Measurements from ENCODE around the gene ZBTB3. TPM values are rescaled to one million over a fixed set of nuclear protein-coding genes. Genes with fewer than 3 reads are reported as not detected.
A peak's percentile ranks its signal among the peaks of the same experiment; 100 is the strongest.

Gene ZBTB3
- polyA plus RNA-seq (2013, experiment 1 of 2), result 5.1 TPM
- 5.3 TPM for polyA plus RNA-seq (2013, experiment 2 of 2)

DNA sequence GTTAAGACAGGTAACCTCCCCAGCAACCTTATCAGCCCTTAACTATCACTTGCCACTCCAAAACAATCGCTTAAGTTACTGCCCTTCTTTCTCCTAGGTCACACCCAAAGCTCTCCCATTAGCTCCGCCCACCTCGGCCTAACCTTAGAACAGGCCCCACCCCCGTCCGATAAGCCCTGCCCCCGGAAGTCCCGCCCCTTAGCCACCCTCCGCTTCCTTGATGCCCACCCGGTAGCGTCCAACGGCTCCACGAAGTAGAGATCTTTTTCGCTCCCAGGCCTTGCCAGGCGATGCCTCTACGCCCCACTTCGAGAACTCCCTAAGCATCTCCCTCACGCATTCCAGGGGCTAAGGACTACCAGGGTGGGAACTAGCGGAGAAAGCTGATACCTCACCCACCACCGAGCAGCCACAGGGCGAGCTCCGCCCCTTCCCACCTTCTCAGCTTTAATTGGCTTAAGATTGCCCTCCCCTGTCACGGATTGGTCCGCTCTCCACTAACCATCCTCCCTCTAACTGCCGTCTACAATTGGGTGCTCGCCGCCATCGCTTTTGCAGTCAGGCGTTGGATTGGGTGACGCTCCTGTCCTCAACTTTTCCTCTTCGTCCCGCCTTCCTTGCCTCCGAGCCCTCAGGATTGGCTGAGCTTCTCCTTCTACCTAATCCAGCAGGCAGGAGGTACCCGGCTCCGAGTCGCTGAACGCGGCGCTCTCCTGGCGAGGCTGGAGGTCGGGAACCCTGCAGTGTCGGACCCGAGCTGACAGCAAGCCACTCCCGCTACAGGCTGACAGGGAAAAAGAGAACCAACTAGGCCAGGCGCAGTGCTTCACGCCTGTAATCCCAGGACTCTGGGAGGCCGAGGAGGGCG, at the start of gene ZBTB3:
Gene ZBTB3 (minus strand): TSS at position 425 of the 868 bp plus-strand sequence. CDS start 496 bp downstream, outside the sequence.
- peak within 1 kb of the TSS; percentile 69 for H3K4me3 ChIP-seq (ENCODE audit: extremely low read depth, insufficient read depth, low read length, poor library complexity, severe bottlenecking)
- no peaks in the 10 kb centered on the region for H3K9me3 ChIP-seq (ENCODE audit: control insufficient read depth, low read length)
- H3K4me1 ChIP-seq (ENCODE audit: control insufficient read depth, insufficient read depth, low read length, poor library complexity, severe bottlenecking), result peaks cover 9% of the 10 kb centered on the region
- 1 to 2% methylated on average over 36 to 44 of the region's 47 CpGs for WGBS, 2 experiments (ENCODE audit: insufficient coverage in 2 of 2)
- H3K36me3 ChIP-seq (ENCODE audit: control insufficient read depth, insufficient read depth, low read length), result peaks cover 13% of the 10 kb centered on the region
- peak within 1 kb of the TSS; percentile 77 for H3K27ac ChIP-seq (ENCODE audit: low read depth, low read length, severe bottlenecking)

DNA sequence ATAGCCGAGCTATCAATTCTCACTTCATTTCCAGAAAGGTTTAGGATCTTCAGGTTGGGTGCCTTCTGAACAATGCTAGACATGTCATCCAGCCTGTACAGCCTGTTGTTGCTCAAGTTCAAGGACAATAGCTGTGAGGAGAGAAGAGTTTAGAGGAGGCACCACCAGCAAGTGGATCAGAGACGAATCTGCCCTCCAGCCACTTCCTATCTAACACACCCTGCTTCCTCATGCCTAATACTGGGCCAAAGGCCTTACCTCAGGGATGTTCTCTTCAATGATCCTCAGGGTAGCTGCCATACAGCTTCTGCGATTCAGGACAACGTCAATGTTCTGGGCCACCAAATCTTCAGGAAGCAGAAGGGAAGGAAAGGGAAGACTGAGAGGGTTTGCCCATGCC, 47.1 kb upstream of the ZBTB3 start:
- peaks cover 75% of the 10 kb centered on the region for H3K36me3 ChIP-seq (ENCODE audit: control insufficient read depth, insufficient read depth, low read length)

DNA sequence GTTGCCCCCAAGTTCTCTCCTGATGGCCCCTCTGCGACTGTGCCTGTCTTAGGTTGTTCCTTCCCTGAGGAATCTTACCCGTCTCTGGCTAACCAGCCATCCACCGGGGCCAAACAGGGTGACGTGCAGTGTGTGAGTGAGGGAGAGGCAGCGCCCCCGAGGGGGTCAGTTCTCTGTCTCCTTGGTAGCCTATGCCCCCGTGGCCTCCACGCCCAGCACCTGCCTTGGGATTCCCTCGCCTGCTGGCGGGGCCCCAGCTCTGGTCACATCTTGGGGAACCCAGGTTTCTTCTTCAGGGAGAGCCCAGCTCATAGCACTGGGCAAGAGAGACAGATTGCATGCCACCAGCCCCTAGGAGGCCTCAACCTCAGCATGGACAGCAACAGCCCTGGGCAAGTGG, 45.5 kb upstream of the ZBTB3 start:
- peaks cover 5% of the 10 kb centered on the region for H3K4me1 ChIP-seq (ENCODE audit: control insufficient read depth, insufficient read depth, low read length, poor library complexity, severe bottlenecking)
- peaks cover 91% of the 10 kb centered on the region for H3K36me3 ChIP-seq (ENCODE audit: control insufficient read depth, insufficient read depth, low read length)
- WGBS, 2 experiments (ENCODE audit: insufficient coverage in 2 of 2), result 98 to 99% methylated on average over 9 of the region's 10 CpGs
- H3K9me3 ChIP-seq (ENCODE audit: control insufficient read depth, low read length), result no peaks in the 10 kb centered on the region
- no peak overlapping the region for H3K4me3 ChIP-seq (ENCODE audit: extremely low read depth, insufficient read depth, low read length, poor library complexity, severe bottlenecking)
- no peak overlapping the region for H3K27ac ChIP-seq (ENCODE audit: low read depth, low read length, severe bottlenecking)

More for the DNA sequence above, 47.1 kb upstream of the ZBTB3 start:
- Histone ChIP-seq H3K9me3 (ENCODE audit: control insufficient read depth, low read length) (no peaks in the 10 kb centered on the region), H3K4me3 (ENCODE audit: extremely low read depth, insufficient read depth, low read length, poor library complexity, severe bottlenecking) (no peak overlapping the region), H3K4me1 (ENCODE audit: control insufficient read depth, insufficient read depth, low read length, poor library complexity, severe bottlenecking) (peaks cover 6% of the 10 kb centered on the region), H3K27ac (ENCODE audit: low read depth, low read length, severe bottlenecking) (no peak overlapping the region)
- 100% methylated on average over 1 to 4 of the region's 4 CpGs for WGBS, 2 experiments (ENCODE audit: insufficient coverage in 2 of 2)

DNA sequence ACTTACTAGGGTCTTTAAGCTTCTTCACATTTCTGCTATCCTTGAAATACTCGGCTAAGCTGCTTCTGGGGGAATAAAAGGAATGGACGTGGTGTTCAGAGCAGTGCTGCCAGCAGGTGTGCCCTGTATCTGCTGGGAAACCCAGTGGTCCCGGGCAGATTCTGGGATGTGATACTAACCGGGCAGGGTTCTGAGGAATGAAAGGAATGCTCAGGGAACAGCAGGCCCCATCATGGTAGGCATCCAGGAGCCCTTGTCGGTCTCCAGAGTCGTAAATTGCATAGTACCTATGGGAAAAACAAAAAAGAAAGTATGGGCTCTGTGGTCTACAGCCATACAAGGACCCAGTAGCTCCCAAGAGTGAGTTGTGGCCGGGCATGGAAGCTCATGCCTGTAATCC, 42.3 kb upstream of the ZBTB3 start:
- peaks cover 12% of the 10 kb centered on the region for H3K4me1 ChIP-seq (ENCODE audit: control insufficient read depth, insufficient read depth, low read length, poor library complexity, severe bottlenecking)
- WGBS, 2 experiments (ENCODE audit: insufficient coverage in 2 of 2), result 89 to 92% methylated on average over 6 to 7 of the region's 7 CpGs
- H3K9me3 ChIP-seq (ENCODE audit: control insufficient read depth, low read length), result no peaks in the 10 kb centered on the region
- H3K27ac ChIP-seq (ENCODE audit: low read depth, low read length, severe bottlenecking), result no peak overlapping the region
- no peak overlapping the region for H3K4me3 ChIP-seq (ENCODE audit: extremely low read depth, insufficient read depth, low read length, poor library complexity, severe bottlenecking)
- H3K36me3 ChIP-seq (ENCODE audit: control insufficient read depth, insufficient read depth, low read length), result peaks cover 93% of the 10 kb centered on the region

DNA sequence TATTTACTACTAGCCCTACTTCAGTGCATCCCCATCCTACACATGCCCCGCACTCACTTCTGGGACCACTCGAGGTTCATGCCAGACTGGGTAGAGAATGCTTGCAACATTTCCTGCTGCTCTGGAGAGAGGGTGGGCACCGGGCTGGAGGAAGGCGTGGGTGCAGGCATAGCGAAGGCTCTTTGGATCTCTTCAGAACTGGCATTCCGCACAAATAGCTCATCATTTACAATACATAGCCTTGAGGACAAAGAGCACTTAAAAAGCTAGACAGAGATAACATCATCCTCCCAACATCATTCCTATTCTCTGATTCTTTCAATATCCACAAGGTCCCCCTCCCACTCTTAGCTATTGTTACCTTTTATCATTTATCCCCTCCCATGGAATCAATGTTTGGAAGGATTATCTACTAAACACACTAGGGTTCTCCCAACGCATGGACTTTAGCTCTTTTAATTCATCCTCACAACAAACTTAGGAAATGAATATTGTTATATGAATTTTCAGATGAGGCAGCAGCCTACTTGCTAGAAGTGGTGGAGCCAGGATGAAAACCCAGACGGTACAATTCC, 40.3 kb upstream of the ZBTB3 start:
- peak overlapping the region; percentile 18 for H3K27ac ChIP-seq (ENCODE audit: low read depth, low read length, severe bottlenecking)
- peaks cover 12% of the 10 kb centered on the region for H3K4me1 ChIP-seq (ENCODE audit: control insufficient read depth, insufficient read depth, low read length, poor library complexity, severe bottlenecking)
- no peaks in the 10 kb centered on the region for H3K9me3 ChIP-seq (ENCODE audit: control insufficient read depth, low read length)
- H3K36me3 ChIP-seq (ENCODE audit: control insufficient read depth, insufficient read depth, low read length), result peaks cover 88% of the 10 kb centered on the region
- H3K4me3 ChIP-seq (ENCODE audit: extremely low read depth, insufficient read depth, low read length, poor library complexity, severe bottlenecking), result no peak overlapping the region
- 92 to 98% methylated on average over 5 to 6 of the region's 8 CpGs for WGBS, 2 experiments (ENCODE audit: insufficient coverage in 2 of 2)

DNA sequence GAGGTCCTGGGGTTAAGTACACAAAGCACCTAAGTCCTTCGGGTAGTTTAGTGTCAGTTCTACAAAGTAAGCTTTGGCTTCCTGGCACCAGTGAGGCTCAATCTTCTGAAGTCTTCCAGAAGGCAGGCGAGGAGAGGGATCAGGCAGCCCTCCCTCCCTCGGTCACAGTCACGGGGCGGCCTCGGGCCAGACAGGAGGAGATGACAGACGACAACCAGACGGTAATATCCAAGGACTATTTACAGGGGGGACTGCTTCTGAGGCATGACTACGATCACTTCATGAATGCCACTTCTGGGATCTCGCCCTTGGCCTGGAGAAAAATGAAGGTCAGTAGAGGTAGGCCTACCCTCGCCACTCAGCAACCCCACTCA, 38.2 kb upstream of the ZBTB3 start:
- peaks cover 74% of the 10 kb centered on the region for H3K36me3 ChIP-seq (ENCODE audit: control insufficient read depth, insufficient read depth, low read length)
- H3K4me3 ChIP-seq (ENCODE audit: extremely low read depth, insufficient read depth, low read length, poor library complexity, severe bottlenecking), result peak overlapping the region; percentile 78
- peaks cover 19% of the 10 kb centered on the region for H3K4me1 ChIP-seq (ENCODE audit: control insufficient read depth, insufficient read depth, low read length, poor library complexity, severe bottlenecking)
- 34 to 46% methylated on average over 9 to 11 of the region's 11 CpGs for WGBS, 2 experiments (ENCODE audit: insufficient coverage in 2 of 2)
- H3K27ac ChIP-seq (ENCODE audit: low read depth, low read length, severe bottlenecking), result peak overlapping the region; percentile 88
- no peaks in the 10 kb centered on the region for H3K9me3 ChIP-seq (ENCODE audit: control insufficient read depth, low read length)

DNA sequence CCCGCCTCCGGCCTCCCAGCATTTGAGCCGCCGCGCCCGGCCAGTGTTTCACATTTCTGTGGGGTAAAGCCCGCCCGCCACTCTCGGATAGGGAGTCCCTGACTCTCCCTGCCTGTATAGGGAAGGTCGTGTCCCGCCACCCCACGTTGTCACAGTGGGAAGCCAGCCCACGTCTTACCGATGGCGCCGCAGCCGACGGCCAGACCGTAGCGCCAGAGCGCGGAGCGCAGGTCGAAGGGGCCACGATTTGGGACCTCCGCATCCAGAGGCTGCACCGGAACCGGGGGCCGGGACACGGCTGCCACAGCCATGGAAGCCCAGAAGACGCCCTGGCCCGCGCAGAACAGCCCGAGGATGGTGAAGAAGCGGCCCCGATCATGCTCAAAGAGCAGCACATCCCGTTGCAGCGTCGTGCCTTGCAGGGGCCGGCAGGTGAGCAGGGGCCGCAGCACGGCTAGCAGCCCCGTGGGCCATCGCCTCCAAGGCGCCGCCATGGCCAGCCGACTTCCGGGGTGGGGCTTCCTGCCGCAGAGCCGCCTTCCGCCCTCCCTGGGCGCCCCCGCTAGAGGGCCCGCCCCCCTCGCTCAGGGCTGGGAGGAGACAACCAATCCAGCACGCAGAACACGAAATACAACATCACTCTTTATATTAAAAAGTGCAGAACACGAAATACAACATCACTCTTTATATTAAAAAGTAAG, 37.7 kb upstream of the ZBTB3 start, which contains the start of gene TMEM223:
Gene TMEM223 (minus strand): TSS at position 506 of the 701 bp plus-strand sequence. CDS start 12 bp downstream, at position 494.
- WGBS, 2 experiments (ENCODE audit: insufficient coverage in 2 of 2), result 1% methylated on average over 43 to 48 of the region's 58 CpGs
- Histone ChIP-seq H3K36me3 (ENCODE audit: control insufficient read depth, insufficient read depth, low read length) (peaks cover 69% of the 10 kb centered on the region), H3K27ac (ENCODE audit: low read depth, low read length, severe bottlenecking) (peak within 1 kb of the TSS; percentile 88), H3K4me1 (ENCODE audit: control insufficient read depth, insufficient read depth, low read length, poor library complexity, severe bottlenecking) (peaks cover 19% of the 10 kb centered on the region), H3K9me3 (ENCODE audit: control insufficient read depth, low read length) (no peaks in the 10 kb centered on the region), H3K4me3 (ENCODE audit: extremely low read depth, insufficient read depth, low read length, poor library complexity, severe bottlenecking) (peak within 1 kb of the TSS; percentile 78)

DNA sequence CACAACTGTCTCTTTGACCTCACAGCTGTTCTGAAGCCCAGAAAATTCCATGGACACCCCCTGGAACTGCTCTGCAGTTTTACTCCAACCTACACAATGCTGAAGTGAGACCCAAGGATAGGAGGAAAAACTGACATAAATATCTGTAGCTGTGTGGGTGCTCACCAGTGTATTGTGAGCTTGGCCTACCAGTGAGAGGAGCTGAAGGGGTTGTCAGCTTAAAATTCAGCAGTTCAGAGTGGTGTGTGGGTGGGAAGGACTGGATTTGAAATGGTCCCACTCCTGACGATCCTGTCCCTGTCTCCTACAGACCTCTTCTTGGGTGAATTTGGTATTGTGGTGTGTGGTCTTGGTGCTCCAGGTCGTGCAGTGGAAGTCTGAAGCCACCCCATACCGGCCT, 35.6 kb upstream of the ZBTB3 start:
- WGBS, 2 experiments (ENCODE audit: insufficient coverage in 2 of 2), result 90 to 100% methylated on average over 1 to 2 of the region's 3 CpGs

DNA sequence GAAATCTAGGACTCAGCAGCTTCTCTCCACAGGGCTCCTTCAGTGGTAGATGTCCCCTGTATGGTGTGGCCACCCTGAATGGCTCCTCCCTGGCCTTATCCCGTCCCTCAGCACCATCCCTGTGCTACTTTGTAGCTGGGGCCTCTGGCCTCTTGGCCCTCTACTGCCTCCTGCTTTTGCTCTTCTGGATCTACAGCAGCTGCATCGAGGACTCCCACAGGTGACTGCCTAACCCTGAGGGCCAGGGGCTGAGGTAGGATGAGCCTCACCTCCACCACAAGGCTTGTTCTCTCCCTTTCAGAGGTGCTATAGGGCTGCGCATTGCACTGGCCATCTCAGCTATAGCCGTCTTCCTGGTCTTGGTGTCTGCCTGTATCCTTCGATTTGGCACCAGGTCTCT, 35.0 kb upstream of the ZBTB3 start:
- WGBS, 2 experiments (ENCODE audit: insufficient coverage in 2 of 2), result 84 to 90% methylated on average over 3 to 5 of the region's 5 CpGs

More for the DNA sequence above, 35.6 kb upstream of the ZBTB3 start:
- H3K36me3 ChIP-seq (ENCODE audit: control insufficient read depth, insufficient read depth, low read length), result peaks cover 63% of the 10 kb centered on the region
- H3K9me3 ChIP-seq (ENCODE audit: control insufficient read depth, low read length), result no peaks in the 10 kb centered on the region
- H3K4me1 ChIP-seq (ENCODE audit: control insufficient read depth, insufficient read depth, low read length, poor library complexity, severe bottlenecking), result peaks cover 24% of the 10 kb centered on the region
- H3K4me3 ChIP-seq (ENCODE audit: extremely low read depth, insufficient read depth, low read length, poor library complexity, severe bottlenecking), result no peak overlapping the region
- H3K27ac ChIP-seq (ENCODE audit: low read depth, low read length, severe bottlenecking), result no peak overlapping the region

DNA sequence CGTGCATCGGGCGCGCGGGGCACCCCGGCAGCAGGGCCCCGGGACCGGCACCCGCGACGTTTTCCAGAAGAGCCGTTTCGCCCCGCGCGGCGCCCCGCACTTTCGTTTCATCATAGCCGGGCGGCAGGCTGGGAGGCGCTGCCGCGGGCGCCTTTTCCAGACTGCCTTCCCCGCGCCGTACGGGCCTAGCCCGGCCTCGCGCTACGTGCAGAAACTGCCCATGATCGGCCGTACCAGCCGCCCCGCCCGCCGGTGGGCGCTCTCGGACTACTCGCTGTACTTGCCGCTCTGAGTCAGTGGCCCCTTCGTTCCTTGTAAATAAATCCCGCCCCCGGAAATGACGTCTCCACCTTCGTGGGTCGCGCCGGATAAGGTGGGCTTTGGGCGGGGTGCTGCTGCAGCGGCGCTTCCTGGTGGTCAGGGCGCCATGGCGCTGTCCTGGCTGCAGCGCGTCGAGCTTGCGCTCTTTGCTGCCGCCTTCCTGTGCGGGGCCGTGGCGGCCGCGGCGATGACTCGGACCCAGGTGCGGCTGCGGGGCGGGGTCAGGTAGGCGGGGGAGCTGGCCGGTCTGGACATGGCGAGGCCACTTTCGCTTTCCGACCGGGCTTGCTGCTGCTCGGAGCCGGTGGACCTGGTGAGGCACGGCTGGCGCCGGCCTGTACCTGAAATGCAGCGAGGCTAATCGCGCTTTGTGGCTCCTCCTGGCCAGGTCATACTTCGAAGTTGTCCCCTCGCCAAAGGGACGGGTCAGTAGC, 33.2 kb upstream of the ZBTB3 start, which contains the start of gene TMEM179B:
Gene TMEM179B (plus strand): TSS at position 398 of the 755 bp plus-strand sequence. CDS start 30 bp downstream, at position 428.
- Histone ChIP-seq H3K27ac (ENCODE audit: low read depth, low read length, severe bottlenecking) (peak within 1 kb of the TSS; percentile 86), H3K9me3 (ENCODE audit: control insufficient read depth, low read length) (no peaks in the 10 kb centered on the region), H3K4me3 (ENCODE audit: extremely low read depth, insufficient read depth, low read length, poor library complexity, severe bottlenecking) (peak within 1 kb of the TSS; percentile 90), H3K36me3 (ENCODE audit: control insufficient read depth, insufficient read depth, low read length) (peaks cover 53% of the 10 kb centered on the region), H3K4me1 (ENCODE audit: control insufficient read depth, insufficient read depth, low read length, poor library complexity, severe bottlenecking) (peaks cover 16% of the 10 kb centered on the region)
- 1% methylated on average over 74 to 82 of the region's 88 CpGs for WGBS, 2 experiments (ENCODE audit: insufficient coverage in 2 of 2)

More for the DNA sequence above, 35.0 kb upstream of the ZBTB3 start:
- Histone ChIP-seq H3K4me1 (ENCODE audit: control insufficient read depth, insufficient read depth, low read length, poor library complexity, severe bottlenecking) (peaks cover 22% of the 10 kb centered on the region), H3K27ac (ENCODE audit: low read depth, low read length, severe bottlenecking) (no peak overlapping the region), H3K9me3 (ENCODE audit: control insufficient read depth, low read length) (no peaks in the 10 kb centered on the region), H3K4me3 (ENCODE audit: extremely low read depth, insufficient read depth, low read length, poor library complexity, severe bottlenecking) (no peak overlapping the region), H3K36me3 (ENCODE audit: control insufficient read depth, insufficient read depth, low read length) (peaks cover 57% of the 10 kb centered on the region)

All from mesodermal cell (in vitro differentiated cells).